ENCODE data around the gene TMEM145.
"Not testable (repeated sequence)": the region's sequence is repeated elsewhere in the genome, so short reads cannot be mapped to it uniquely, and the experiment has no call there.

The TMEM145 gene

GRCh38 chr19:42330241-42330711, 17.2 kb downstream of the TMEM145 start:
- TF ChIP-seq, protein P1, sequence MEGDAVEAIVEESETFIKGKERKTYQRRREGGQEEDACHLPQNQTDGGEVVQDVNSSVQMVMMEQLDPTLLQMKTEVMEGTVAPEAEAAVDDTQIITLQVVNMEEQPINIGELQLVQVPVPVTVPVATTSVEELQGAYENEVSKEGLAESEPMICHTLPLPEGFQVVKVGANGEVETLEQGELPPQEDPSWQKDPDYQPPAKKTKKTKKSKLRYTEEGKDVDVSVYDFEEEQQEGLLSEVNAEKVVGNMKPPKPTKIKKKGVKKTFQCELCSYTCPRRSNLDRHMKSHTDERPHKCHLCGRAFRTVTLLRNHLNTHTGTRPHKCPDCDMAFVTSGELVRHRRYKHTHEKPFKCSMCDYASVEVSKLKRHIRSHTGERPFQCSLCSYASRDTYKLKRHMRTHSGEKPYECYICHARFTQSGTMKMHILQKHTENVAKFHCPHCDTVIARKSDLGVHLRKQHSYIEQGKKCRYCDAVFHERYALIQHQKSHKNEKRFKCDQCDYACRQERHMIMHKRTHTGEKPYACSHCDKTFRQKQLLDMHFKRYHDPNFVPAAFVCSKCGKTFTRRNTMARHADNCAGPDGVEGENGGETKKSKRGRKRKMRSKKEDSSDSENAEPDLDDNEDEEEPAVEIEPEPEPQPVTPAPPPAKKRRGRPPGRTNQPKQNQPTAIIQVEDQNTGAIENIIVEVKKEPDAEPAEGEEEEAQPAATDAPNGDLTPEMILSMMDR (IDR thresholded peaks at IDR 0.05; ENCODE audit: low read depth, low read length), result no peak
- no peak overlapping the region for H3K4me3 ChIP-seq (ENCODE audit: low read depth, low read length)
- in situ Hi-C loops (cut with HindIII; ENCODE audit: low sequenced_read_pairs), result no loop called here
- DNase-seq (ENCODE audit: low read depth, low spot score), result no peak

GRCh38 chr19:42331333-42331732, 18.2 kb downstream of the TMEM145 start:
- DNase-seq (ENCODE audit: low read depth, low spot score); in situ Hi-C loops (cut with HindIII; ENCODE audit: low sequenced_read_pairs); H3K4me3 ChIP-seq (ENCODE audit: low read depth, low read length): not testable (repeated sequence)

GRCh38 chr19:42332059-42332458, 18.9 kb downstream of the TMEM145 start:
- no peak overlapping the region for H3K4me3 ChIP-seq (ENCODE audit: low read depth, low read length)
- DNase-seq (ENCODE audit: low read depth, low spot score), result no peak
- TF ChIP-seq, protein P1 (IDR thresholded peaks at IDR 0.05; ENCODE audit: low read depth, low read length), result no peak
- in situ Hi-C loops (cut with HindIII; ENCODE audit: low sequenced_read_pairs), result no loop called here

- TF ChIP-seq, protein P1 (IDR thresholded peaks at IDR 0.05; ENCODE audit: low read depth, low read length), result no peak
- no peak for DNase-seq (ENCODE audit: low read depth, low spot score)
- in situ Hi-C loops (cut with HindIII; ENCODE audit: low sequenced_read_pairs), result no loop called here
- H3K4me3 ChIP-seq (ENCODE audit: low read depth, low read length), result no peak overlapping the region
Observed at GRCh38 chr19:42333018-42333417, 19.9 kb downstream of the TMEM145 start.

DNA sequence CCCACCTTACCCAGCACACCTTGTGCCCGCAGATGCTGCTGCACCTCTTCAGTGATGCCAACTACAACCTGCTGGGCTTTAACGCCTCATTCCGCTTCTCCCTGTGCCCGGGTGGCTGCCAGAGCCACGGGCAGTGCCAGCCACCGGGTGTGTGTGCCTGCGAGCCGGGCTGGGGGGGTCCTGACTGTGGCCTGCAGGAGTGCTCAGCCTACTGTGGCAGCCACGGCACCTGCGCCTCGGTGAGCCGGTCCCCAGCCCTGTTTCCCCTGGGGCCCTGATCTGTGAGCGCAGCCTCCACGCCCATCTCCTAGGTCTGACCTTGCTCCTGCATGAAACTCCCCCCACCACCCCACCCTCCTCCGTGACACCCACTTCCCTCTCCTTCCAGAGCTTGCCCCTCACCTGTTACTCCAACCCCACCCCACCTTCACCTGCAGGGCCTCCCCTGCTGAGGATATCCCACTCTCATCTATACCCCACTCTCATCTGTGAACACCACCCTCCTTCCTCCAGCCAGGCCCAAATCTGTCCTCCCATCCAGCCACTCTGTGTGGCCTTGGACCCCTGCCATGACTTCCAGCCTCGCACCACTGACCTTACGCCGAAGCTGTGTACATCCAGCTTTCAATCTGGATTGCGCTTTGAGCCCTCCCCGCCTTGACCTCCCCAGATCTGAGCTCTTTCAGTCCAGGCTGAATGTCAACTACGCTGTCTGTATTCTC, 21.0 kb downstream of the TMEM145 start:
- DNase-seq (ENCODE audit: low read depth, low spot score), result no peak
- TF ChIP-seq, protein P1 (IDR thresholded peaks at IDR 0.05; ENCODE audit: low read depth, low read length), result no peak
- no peak overlapping the region for H3K4me3 ChIP-seq (ENCODE audit: low read depth, low read length)
- in situ Hi-C loops (cut with HindIII; ENCODE audit: low sequenced_read_pairs), result no loop called here

DNA sequence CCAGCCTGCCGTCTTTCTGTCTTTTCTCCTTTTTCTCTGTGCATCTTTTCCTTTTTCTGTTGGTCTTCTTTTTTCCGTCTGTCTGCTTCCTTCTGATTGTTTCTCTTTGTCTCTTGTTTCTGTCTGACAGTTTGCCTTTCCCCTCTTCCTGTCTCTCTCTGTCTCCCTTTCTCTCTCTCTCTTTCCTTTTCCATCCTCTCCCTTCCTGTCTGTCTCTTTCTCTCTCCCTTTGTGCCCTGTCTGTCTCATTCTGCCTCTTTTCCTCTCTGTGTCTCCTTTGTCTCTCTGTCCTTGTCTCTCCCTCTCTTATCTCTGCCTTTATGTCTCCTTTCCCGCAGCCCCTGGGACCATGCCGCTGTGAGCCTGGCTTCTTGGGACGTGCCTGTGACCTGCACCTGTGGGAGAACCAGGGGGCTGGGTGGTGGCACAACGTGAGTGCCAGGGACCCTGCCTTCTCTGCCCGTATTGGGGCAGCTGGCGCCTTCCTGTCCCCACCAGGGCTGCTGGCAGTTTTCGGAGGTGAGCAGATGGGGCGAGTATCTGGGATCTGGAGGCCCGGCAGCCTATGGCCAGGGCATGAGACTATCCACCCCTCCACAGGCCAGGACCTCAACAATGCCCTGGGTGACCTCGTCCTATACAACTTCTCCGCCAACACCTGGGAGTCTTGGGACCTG, 21.7 kb downstream of the TMEM145 start:
- no peak overlapping the region for H3K4me3 ChIP-seq (ENCODE audit: low read depth, low read length)

More for the DNA sequence above, 21.7 kb downstream of the TMEM145 start:
- in situ Hi-C loops (cut with HindIII; ENCODE audit: low sequenced_read_pairs), result no loop called here
- no peak for DNase-seq (ENCODE audit: low read depth, low spot score)
- TF ChIP-seq, protein P1 (IDR thresholded peaks at IDR 0.05; ENCODE audit: low read depth, low read length), result no peak
